Ovary (tissue), 3 donors: Measurements from ENCODE around the gene ADAMTS17.

Experiments
- CTCF ChIP-seq, 3 donors: fragments of 450-650 bp in 2 of 3; fragments of 200-600 bp in 1 of 3; IDR thresholded peaks; one replicate each; pipeline versions ENCODE4 v1.5.1 to v1.8.0; 2016 to 2022; ENCODE audit warnings: antibody characterized with exemption in 3 of 3, mild to moderate bottlenecking in 1 of 3
- EP300 ChIP-seq: sonication (generic); formaldehyde crosslinking; IDR thresholded peaks from one replicate; pipeline ENCODE4 v1.6.1; 2017; ENCODE audit warnings: antibody characterized with exemption
- POLR2A ChIP-seq: fragments of 450-650 bp; IDR thresholded peaks from one replicate; pipeline ENCODE4 v1.6.1; 2017; ENCODE audit warnings: antibody characterized with exemption, mild to moderate bottlenecking, moderate library complexity
- donor health status: DM: no; HTN: no; CAD: no.

DNA sequence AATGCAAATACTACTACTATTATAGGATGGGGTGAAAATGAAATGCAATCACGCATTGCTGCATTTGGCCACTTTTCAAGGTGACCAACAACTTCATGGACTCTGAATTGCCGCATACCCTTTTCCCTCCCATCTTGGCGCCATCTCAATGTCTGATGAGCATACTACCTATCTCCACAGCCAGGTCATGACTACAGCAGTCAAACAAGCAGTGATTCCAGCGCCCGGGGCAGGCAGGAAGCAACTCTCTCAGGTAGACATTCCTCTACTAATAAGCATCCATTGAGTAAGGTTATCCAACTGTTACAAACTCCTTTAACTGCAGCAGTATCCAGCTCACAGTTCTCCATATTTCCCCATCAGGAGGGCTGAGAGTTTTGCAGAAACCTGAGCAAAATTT, 155.4 kb downstream of the ADAMTS17 start:
- no peak for TF ChIP-seq CTCF (IDR thresholded peaks at IDR 0.05)
- no peak for TF ChIP-seq EP300
- no peak for TF ChIP-seq POLR2A
